GM21825 (cell line): ENCODE measurements around the gene MLANA.

Experiments used
- ATAC-seq: cut with Tn5 transposase; IDR thresholded peaks from one replicate; pipeline ENCODE4 v1.9.1; 2021; ENCODE audit warnings: mild to moderate bottlenecking, moderate library complexity; ENCODE audit not compliant: unreplicated experiment

Gene MLANA

DNA sequence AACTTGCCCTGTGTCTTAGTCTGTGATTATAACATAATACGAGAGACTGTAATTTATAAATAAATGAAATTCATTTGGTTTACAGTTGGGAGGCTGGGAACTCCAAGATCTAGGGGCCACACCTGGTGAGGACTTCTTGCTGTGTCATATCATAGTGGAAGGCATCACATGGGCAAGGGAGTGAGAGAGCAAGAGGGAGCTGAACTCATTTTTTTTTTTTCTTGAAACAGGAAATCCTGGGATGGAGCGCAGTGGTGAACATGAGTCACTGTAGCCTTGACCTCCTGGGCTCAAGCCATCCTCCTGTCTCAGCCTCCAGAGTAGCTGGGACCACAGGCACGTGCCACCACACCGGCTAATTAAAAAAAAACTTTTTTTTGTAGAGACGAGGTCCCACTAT is 7.2 kb downstream of the MLANA start:
- ATAC-seq: no peak

GRCh38 chr9:5899292-5899691 is 8.6 kb downstream of the MLANA start:
- no peak for ATAC-seq

GRCh38 chr9:5900622-5901021 is 9.9 kb downstream of the MLANA start:
- ATAC-seq: no peak

DNA sequence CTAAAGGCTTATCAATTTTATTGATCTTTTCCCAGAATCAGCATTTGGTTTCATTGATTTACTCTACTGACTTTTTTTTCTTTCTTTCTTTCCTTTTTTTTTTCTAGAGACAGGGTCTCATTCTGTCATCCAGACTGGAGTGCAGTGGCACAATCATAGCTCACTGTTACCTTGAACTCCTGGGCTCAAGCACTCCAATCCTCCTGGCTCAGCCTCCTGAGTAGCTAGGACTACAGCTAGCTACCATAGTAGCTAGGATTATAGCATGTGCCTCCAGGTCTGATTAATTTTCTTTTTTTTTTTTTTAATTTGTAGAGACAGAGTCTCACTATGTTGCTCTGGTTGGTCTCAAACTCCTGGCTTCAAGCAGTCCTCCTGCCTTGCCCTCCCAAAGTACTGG is 11.7 kb downstream of the MLANA start:
- ATAC-seq: no peak

- ATAC-seq: no peak
These were observed 18.2 kb downstream of the MLANA start for GRCh38 chr9:5908918-5909317.

DNA sequence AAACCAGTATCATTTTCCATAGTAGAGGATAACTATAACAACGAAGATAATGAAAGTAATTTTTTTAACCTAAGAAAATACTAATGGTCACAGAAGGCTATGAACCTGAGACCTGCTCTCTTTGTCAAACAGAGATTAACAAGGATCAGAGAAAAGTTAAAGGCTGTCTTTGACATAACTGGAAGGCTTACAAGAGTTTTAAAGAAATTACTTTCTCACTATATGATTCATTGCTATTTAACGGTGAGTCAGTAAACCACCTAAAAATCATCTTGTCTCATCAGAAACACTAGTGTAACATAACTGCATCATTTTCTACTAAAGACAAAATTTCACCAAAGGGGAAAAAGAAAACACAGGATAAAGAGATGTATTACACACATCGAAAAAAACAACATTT is 19.3 kb downstream of the MLANA start:
- ATAC-seq: no peak

GRCh38 chr9:5910413-5911057 is 19.8 kb downstream of the MLANA start:
- ATAC-seq: no peak

- ATAC-seq: no peak
These were observed 24.7 kb downstream of the MLANA start for GRCh38 chr9:5915438-5915837.

GRCh38 chr9:5917273-5917672 is 26.6 kb downstream of the MLANA start:
- no peak for ATAC-seq

GRCh38 chr9:5917888-5918287 is 27.2 kb downstream of the MLANA start:
- no peak for ATAC-seq

DNA sequence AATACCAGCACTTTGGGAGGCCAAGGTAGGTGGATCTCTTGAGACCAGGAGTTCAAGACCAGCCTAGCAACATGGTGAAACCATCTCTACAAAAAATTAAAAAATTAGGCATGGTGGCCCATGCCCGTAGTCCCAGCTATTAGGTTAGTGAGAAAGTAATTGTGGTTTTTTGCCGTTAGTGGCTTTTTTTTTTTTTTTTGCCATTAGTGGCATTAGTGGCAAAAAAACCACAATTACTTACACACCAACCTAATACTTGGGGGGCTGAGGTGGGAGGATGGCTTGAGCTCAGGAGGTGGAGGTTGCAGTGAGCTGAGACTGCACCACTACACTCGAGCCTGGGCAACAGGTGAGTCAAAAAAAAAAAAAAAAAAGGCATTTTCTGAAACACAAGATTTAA is 27.8 kb downstream of the MLANA start:
- no peak for ATAC-seq

- peak; percentile 84 for ATAC-seq
These were observed 30.2 kb downstream of the MLANA start for GRCh38 chr9:5920860-5921328.

DNA sequence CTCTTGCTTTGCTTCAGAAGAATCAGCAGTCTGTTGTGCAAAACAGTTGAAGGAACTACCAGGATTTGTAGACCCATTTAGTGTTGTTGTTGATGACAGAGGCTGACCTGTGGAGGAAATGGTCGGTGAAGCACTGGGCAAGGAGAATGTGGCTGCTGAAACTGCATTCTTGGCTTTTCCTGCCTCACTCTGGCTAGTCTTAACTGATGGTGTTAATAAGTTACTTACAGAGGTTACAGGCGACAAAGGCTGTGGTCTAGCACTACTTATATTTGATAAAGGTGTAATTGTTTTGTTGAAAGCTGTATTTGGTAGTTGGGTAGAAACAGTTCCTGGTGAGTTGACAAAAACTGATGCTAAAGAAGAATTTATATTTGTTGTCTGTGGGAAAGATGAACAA is 31.5 kb downstream of the MLANA start:
- ATAC-seq: peak; percentile 51

DNA sequence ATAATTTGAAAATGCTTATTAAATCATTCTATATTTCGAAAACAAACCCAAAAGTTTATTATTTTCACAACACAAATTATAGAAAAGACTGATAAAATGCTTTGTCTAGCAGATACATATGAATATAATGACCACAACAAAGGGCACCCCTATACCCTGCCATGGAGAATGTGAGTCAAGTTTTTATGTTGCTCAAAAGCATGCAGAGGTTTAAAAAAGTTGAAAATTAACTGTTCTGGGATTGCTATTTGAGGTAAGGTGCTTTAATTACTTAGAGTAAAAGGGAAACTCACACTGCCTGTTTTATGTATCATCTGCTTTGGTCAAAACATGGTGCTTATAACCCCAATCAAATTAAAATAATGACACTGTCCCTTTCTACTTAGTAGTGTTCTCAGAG is 41.0 kb downstream of the MLANA start:
- ATAC-seq: no peak

DNA sequence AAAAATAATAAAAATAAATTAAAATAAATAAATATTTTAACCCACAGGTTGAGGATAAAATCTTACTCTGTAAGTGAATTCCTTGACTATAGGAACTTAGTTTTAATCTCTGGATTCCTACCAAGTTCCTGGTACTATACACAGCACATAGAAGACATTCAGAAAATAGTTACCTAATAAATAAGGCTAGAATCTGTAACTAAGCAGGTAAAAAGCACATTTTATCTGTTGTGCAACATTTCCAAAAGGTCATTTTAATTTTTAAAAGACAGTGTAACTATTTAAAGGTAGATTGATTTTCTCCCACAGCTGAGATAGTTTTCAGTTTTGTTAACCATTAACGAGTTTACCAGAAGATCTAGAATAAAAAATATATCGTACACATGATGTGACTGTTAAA is 47.8 kb downstream of the MLANA start:
- ATAC-seq: no peak

GRCh38 chr9:5939530-5939929 is 48.8 kb downstream of the MLANA start:
- no peak for ATAC-seq

GRCh38 chr9:5941214-5941613 is 50.5 kb downstream of the MLANA start:
- ATAC-seq: no peak

- ATAC-seq: no peak
These were observed 54.4 kb downstream of the MLANA start for GRCh38 chr9:5945112-5945511.

DNA sequence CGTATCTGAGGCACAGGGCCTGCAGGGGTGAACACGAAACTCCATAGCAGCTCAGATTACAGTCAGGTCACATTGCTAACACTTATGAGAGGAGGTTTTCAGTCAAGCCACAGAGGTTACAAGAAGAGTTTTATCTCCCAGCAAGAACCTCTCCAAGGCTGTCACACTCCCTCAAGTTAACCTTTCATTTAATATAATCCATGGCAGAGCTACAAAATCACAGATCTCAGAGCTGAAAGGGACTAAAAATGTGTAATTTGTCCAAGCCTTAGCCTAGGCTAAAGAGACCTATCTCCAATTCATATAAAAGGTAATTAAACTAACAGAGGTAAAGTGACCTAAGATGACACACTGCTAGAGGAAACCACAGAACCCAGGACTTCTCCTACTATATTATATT is 57.2 kb downstream of the MLANA start:
- ATAC-seq: no peak

DNA sequence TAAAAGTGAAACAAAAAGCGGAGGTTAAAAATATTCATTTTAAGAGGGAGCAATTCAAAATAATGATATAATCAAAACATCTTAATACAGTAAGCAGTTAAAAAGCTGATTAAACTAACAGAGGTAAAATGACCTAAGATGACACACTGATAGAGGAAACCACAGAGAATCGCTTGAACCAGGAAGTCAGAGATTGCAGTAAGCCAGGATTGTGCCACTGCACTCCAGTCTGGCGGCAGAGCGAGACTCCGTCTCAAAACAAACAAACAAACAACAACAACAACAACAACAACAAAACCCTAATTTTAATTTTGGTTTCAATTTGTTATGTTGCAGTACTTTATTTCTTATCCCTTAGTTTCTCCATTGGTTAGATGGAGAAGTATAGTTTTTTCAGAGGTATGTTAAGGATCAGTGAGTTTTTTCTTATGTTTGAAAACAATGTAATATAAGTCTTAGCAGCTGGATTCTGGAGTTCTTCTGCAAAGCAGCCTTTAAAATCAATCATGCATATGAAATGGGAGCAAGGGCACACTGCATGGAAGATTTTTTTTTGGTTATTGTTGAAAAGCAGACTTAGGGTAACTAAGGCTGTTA is 58.5 kb downstream of the MLANA start:
- ATAC-seq: peak; percentile 55

- no peak for ATAC-seq
These were observed 59.6 kb downstream of the MLANA start for GRCh38 chr9:5950261-5950660.

DNA sequence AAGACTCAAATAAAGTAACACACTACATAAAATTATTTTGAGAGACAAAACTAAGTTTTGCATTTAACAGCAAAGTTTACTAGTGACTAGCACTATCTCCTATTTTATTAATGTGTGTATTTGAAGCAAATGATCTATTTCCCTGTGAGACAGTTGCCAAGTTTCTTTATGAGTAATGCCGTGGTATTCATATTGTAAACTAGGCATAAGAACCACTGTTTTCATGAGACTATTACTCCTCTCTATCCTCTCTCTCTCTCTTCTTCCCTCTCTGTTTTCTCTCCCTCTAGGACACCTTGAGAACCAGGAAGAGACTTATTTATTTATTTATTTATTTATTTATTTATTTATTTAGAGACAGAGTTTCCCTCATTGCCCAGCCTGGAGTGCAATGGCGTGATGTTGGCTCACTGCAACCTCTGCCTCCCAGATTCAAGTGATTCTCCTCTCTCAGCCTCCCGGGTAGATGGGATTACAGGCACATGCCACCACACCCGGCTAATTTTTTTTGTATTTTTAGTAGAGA is 61.1 kb downstream of the MLANA start:
- no peak for ATAC-seq
